RWPE1 (cell line): ENCODE results near the gene SLC13A3.
A peak's percentile ranks its signal among the peaks of the same experiment; 100 is the strongest.

Experiments used
- CTCF ChIA-PET: fragments of 350-600 bp; sonication (Branson Sonifier 250); formaldehyde crosslinking; extraction: SDS; loops from one replicate; lab custom pipeline; 2021; lab: Yijun Ruan, JAX
- POLR2A ChIA-PET: fragments of 400-600 bp; formaldehyde crosslinking; extraction: SDS; loops from one replicate; lab custom pipeline; 2020; ENCODE audit warnings: antibody characterized with exemption; ENCODE audit not compliant: low non-redundant PET; lab: Yijun Ruan, JAX
- DNase-seq: peaks from one replicate; pipeline ENCODE4 v3.0.0; 2012; ENCODE audit warnings: low spot score
- H3K27ac ChIP-seq: fragments of 450-650 bp; 2 replicates; pipeline ENCODE4 v1.5.1; 2017
- TF ChIP-seq, protein P1 (sequence below): fragments of 450-650 bp; conservative IDR thresholded peaks from 2 replicates; pipeline ENCODE4 v1.5.1; 2017; ENCODE audit warnings: low read depth, mild to moderate bottlenecking

SLC13A3 gene, protein sequence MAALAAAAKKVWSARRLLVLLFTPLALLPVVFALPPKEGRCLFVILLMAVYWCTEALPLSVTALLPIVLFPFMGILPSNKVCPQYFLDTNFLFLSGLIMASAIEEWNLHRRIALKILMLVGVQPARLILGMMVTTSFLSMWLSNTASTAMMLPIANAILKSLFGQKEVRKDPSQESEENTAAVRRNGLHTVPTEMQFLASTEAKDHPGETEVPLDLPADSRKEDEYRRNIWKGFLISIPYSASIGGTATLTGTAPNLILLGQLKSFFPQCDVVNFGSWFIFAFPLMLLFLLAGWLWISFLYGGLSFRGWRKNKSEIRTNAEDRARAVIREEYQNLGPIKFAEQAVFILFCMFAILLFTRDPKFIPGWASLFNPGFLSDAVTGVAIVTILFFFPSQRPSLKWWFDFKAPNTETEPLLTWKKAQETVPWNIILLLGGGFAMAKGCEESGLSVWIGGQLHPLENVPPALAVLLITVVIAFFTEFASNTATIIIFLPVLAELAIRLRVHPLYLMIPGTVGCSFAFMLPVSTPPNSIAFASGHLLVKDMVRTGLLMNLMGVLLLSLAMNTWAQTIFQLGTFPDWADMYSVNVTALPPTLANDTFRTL

DNA sequence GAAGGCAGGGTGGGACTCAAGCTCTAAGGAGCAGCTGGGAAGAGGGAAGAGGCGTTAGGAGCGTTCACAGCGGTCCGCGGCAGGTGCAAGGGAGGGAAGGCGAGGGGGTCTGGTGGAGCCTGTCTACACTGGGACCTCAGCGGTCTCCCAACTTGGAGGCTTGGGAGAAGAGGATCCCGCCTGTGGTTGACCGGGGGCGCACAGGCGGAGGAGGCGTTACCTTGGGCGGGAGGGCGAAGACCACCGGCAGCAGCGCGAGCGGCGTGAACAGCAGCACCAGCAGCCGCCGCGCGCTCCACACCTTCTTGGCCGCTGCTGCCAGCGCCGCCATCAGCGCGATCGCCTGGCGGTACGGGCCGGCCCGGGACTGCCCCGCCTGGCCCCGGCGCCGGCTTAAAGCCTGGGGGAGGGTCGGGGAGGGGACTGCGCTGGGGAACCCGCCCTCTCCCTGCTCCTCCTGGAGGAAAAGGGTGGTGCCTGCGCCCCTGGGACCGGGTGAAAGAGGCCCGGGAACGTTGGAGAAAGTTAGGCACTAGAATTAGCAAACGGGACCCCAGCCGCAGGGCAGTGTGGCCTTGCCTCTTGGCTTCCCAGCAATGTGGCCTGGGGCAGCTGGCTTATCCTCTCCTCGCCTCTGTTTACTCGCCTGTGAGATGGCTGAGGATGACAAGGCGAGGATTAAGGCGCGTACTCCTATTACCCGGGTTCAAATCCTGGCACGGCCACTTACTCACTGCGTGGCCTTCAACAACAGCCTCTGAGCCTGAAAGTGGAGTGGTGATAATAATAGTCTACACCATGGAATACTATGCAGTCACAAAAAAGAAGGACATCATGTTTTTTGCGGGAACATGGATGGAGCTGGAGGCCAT, at the start of gene SLC13A3:
Gene SLC13A3 (minus strand): TSS at position 369 of the 872 bp plus-strand sequence. CDS start 38 bp downstream, at position 331.
- CTCF ChIA-PET, result no interaction called here
- POLR2A ChIA-PET, result no interaction called here
- TF ChIP-seq, protein P1, sequence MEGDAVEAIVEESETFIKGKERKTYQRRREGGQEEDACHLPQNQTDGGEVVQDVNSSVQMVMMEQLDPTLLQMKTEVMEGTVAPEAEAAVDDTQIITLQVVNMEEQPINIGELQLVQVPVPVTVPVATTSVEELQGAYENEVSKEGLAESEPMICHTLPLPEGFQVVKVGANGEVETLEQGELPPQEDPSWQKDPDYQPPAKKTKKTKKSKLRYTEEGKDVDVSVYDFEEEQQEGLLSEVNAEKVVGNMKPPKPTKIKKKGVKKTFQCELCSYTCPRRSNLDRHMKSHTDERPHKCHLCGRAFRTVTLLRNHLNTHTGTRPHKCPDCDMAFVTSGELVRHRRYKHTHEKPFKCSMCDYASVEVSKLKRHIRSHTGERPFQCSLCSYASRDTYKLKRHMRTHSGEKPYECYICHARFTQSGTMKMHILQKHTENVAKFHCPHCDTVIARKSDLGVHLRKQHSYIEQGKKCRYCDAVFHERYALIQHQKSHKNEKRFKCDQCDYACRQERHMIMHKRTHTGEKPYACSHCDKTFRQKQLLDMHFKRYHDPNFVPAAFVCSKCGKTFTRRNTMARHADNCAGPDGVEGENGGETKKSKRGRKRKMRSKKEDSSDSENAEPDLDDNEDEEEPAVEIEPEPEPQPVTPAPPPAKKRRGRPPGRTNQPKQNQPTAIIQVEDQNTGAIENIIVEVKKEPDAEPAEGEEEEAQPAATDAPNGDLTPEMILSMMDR, result no peak
- no peak within 1 kb of the TSS for H3K27ac ChIP-seq
- no peak for DNase-seq

DNA sequence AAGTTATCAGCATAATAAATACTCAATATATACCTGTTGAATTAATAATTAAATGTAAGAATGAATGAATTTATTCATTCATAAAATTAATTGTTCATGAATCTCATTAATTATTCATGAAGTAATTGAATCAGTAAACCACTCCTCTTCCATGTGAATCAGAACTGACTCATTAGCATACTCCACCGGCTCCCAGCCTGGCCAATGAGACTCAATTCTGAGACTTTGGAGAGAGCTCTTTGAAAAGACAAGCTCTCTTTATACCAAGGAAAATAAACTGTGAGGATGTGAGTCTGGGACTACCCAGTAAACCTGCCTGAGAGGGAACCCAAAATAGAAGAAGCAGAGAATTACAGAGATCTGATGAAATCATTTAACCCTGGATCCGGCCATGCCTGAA, 49.8 kb upstream of the SLC13A3 start:
- TF ChIP-seq, protein P1, result no peak
- ChIA-PET CTCF (interaction anchor here (0.7 to 1.0 kb wide), 2 partner anchors 14 to 51 kb away, joined by 4 to 5 read pairs; no protein-coding TSS in a partner anchor), POLR2A (no interaction called here)
- no peak for DNase-seq
- no peak overlapping the region for H3K27ac ChIP-seq

DNA sequence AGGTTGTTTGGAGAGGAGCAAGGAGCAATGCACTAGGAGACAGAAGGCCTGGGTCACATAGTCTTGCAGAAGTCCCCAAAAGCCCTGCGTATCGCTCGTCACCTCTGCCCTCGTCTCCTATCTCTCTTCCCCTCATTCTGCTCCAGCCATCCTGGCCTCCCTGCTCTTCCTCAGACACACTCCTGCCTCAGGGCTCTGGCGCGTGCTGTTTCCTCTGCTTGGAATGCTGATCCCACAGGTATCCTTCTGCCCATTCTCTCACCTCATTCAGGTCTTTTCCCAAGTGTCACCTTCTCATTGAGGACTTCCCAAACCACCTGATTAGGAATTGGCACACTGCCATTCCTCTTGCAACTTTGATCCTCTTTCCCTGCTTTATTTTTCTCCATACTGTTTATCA, 49.2 kb upstream of the SLC13A3 start:
- POLR2A ChIA-PET, result no interaction called here
- TF ChIP-seq, protein P1, result no peak
- DNase-seq, result no peak

DNA sequence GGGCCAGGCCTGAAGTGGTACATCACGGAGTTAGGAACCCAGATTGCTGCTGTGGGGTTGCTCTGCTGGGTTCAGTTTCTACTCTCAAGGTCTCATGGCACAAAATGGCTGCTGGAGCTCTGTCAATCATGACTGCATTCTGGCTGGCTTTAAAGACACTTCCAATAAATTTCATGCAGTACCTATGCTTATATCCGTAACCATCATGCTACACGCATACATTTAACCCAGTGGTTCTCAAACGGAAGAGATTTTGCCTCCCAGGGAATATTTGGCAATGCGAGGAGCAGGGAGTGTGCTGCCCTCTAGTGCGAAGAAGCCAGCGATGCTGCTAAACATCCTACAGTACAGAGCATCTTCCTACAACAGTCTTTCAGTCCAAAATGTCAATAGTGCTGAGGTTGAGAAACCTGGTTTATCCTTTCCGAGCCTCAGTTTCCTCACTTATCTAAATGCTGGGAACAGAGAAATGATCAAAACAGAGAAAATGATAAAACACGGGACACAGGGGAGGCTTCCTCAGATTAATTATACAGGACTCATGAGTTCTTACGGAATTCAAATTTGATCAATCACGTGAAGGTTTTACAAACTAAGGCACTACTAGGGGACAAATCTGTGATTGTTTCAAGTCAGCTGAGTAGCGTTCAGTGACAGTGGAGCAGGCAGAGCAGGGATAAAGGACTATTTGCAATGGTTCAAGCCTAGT, 48.5 kb upstream of the SLC13A3 start:
- no peak overlapping the region for H3K27ac ChIP-seq
- TF ChIP-seq, protein P1, result peak; percentile 82
- ChIA-PET POLR2A (no interaction called here), CTCF (interaction anchor here (0.9 to 1.0 kb wide), 3 partner anchors 11 to 50 kb away, joined by 3 to 5 read pairs (median 4); no protein-coding TSS in a partner anchor)
- DNase-seq, result peak; percentile 68

More for the DNA sequence above, 49.2 kb upstream of the SLC13A3 start:
- CTCF ChIA-PET, result interaction anchor here (0.7 to 1.0 kb wide), 3 partner anchors 13 to 51 kb away, joined by 3 to 5 read pairs (median 4); no protein-coding TSS in a partner anchor
- H3K27ac ChIP-seq, result no peak overlapping the region

DNA sequence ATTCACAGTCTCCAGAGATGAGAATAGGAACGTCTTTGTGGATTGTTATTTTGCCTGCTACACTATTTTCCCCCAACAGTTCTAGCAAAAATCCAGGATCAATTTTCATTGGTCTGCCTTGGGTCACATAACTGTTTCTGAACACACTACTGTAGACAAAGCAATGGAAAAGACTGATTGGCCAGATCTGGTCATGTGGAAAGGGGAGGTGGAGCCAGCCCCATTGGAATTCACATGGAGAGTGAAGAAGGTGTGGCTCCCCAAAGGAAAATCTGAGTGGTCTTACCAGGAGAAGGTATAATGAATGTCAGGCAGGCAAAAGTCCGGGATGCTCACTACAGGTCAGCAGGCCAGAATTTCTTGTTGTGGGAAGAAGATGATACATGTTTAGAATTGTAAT, 47.5 kb upstream of the SLC13A3 start:
- POLR2A ChIA-PET, result no interaction called here
- DNase-seq, result no peak
- TF ChIP-seq, protein P1, result no peak

More for the DNA sequence above, 47.5 kb upstream of the SLC13A3 start:
- CTCF ChIA-PET, result interaction anchor here (0.6 kb wide), 2 partner anchors 922 to 1473 kb away, joined by 3 read pairs; no protein-coding TSS in a partner anchor
- H3K27ac ChIP-seq, result no peak overlapping the region
